Activated CD4-positive, alpha-beta T cell treated with anti-CD3 and anti-CD28 coated beads for 4 hours (primary cell): ENCODE results near the gene RHOBTB3.
"Not testable (repeated sequence)": the region's sequence is repeated elsewhere in the genome, so short reads cannot be mapped to it uniquely, and the experiment has no call there.

ENCODE experiments used
- DNase-seq, 2 donors: peaks; one replicate each; pipeline ENCODE4 v3.0.0-alpha.2; 2020

The RHOBTB3 gene

GRCh38 chr5:95822542-95823181, 91.5 kb downstream of the RHOBTB3 start, which contains the start of gene GLRX:
GLRX (minus strand) TSS chr5:95822726; CDS start chr5:95822662, 64 bp downstream.
- peak; percentile 37 to 41 for DNase-seq

GRCh38 chr5:95823218-95823737, 92.1 kb downstream of the RHOBTB3 start:
- no peak for DNase-seq

GRCh38 chr5:95823738-95824609, 92.8 kb downstream of the RHOBTB3 start:
- peak; percentile 48 to 52 for DNase-seq

- no peak for DNase-seq
Measured at GRCh38 chr5:95824747-95825146, 93.6 kb downstream of the RHOBTB3 start.

- no peak for DNase-seq
Measured at GRCh38 chr5:95825495-95825894, 94.4 kb downstream of the RHOBTB3 start.

- no peak for DNase-seq
Measured at GRCh38 chr5:95826949-95827891, 96.1 kb downstream of the RHOBTB3 start.

GRCh38 chr5:95827892-95828246, 96.7 kb downstream of the RHOBTB3 start:
- DNase-seq = no peak

GRCh38 chr5:95830226-95830625, 99.1 kb downstream of the RHOBTB3 start:
- DNase-seq = no peak

- DNase-seq = no peak
Measured at GRCh38 chr5:95832664-95833063, 101.5 kb downstream of the RHOBTB3 start.

- peak; percentile 32 to 41 for DNase-seq
Measured at GRCh38 chr5:95835682-95836385, 104.7 kb downstream of the RHOBTB3 start.

- no peak for DNase-seq
Measured at GRCh38 chr5:95836544-95836943, 105.4 kb downstream of the RHOBTB3 start.

- DNase-seq = not testable (repeated sequence)
Measured at GRCh38 chr5:95836971-95837370, 105.8 kb downstream of the RHOBTB3 start.

- no peak for DNase-seq
Measured at GRCh38 chr5:95837492-95837891, 106.4 kb downstream of the RHOBTB3 start.

GRCh38 chr5:95838001-95838520, 106.9 kb downstream of the RHOBTB3 start:
- no peak for DNase-seq

GRCh38 chr5:95838556-95838955, 107.4 kb downstream of the RHOBTB3 start:
- no peak for DNase-seq

GRCh38 chr5:95839658-95840057, 108.5 kb downstream of the RHOBTB3 start:
- DNase-seq = no peak

- no peak for DNase-seq
Measured at GRCh38 chr5:95840956-95841705, 110.0 kb downstream of the RHOBTB3 start.

- no peak for DNase-seq
Measured at GRCh38 chr5:95841914-95842812, 111.0 kb downstream of the RHOBTB3 start.

- peak; percentile 58 to 60 for DNase-seq
Measured at GRCh38 chr5:95842854-95843544, 111.9 kb downstream of the RHOBTB3 start.
